OCI-M1 (cell line): ENCODE results near the gene FBXO3.
"Not testable (repeated sequence)": the region's sequence is repeated elsewhere in the genome, so short reads cannot be mapped to it uniquely, and the experiment has no call there.

Experiments
- DNase-seq: peaks from one replicate; lab custom pipeline; 2025; lab: John Stamatoyannopoulos, UW

Gene FBXO3

DNA sequence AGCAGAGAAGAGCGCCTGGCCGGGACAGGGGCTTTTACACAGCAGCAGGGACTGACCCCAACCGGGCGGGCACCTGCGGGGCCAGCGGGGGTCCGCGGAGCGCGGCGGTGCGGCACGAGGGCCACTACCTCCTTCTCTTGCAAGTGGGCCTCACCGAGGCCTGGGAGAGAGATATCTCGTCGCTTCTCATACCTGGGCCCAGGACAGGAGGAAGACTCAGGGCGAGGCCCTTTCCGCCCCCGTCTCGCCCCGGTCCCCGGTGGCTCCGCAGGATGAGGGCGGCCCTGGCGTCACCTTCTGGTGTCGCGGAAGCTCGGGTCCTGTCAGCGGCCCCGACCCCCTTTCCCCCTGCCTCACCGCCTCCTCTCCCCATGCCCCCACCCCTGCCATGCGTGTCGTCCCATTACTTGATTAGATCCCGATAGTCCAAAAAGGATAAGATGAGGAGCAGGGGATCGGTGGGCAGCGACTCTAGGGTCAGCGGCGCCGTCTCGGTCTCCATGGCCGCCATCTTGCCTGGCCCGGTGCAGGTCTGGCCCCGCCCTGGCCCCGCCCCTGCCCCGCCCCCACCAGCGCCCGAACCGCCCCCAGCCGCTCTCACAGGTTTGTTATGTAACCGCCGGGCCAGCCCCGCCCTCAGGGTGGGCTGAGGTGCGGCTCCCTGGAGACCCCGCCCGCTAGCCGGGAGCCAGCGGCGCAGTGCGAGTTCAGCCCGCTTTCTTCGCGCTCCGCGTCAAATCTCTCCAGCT, at the start of gene FBXO3:
Gene FBXO3 (minus strand): TSS at position 534 of the 749 bp plus-strand sequence. CDS start 23 bp downstream, at position 511.
- DNase-seq, result peak; percentile 90

- not testable (repeated sequence) for DNase-seq
Measured at GRCh38 chr11:33822981-33823380, 48.7 kb upstream of the FBXO3 start.

DNA sequence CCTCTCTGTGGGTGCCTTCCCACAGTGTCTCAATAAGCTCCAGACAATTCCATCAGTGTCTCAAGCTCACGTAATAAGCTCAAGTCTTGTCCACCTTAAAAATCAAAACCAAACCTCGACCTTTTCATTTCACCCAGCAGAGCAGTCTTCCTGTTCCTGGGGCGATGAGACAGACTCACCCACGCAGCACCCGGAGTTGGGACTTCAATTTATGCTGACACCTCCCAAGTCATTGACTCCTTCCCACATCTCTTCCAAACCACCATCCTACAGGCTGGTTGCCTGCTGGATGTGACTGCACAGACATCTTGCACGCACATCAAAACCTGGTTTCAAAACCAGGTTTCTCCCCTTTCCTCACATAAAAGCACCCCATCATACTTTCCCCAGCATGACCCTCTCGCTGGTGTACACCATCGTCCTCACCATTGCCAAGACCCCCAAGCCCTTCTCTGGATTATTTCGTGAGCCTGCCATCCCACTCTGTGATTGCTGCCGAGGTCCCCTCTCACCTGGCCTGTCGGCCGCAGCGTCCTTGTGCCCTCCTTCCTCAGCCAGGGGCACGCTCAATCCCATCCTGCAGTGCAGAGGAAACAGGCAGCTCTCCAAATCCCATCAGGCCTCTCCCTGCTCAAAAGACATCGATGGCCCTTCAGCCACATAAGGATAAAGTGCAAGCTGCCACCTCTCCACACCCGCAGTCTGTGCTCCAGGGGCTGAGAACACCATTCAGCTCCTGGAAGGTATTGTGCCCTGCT, 45.1 kb upstream of the FBXO3 start:
- DNase-seq, result no peak

- DNase-seq, result peak; percentile 87
Measured at GRCh38 chr11:33808228-33808828, 34.0 kb upstream of the FBXO3 start.

DNA sequence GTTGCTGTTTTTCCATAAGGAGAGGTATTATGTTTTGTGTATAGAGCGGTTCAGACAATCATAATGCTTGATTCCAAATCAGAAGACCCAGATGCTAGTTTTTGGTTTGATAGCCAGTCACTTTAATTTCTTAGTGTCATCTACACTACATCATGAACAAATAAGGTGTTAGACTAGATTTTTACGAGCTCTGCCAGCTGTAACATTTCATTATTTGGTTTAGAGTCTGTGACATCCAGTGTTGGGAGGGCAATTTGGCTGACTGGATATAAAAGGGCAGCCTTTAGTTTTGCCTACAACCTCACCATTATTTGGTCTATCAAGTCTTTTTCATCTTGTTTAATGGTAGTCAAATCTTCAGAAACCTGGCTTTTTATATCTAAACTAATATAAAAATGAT, 30.2 kb upstream of the FBXO3 start:
- DNase-seq, result no peak

DNA sequence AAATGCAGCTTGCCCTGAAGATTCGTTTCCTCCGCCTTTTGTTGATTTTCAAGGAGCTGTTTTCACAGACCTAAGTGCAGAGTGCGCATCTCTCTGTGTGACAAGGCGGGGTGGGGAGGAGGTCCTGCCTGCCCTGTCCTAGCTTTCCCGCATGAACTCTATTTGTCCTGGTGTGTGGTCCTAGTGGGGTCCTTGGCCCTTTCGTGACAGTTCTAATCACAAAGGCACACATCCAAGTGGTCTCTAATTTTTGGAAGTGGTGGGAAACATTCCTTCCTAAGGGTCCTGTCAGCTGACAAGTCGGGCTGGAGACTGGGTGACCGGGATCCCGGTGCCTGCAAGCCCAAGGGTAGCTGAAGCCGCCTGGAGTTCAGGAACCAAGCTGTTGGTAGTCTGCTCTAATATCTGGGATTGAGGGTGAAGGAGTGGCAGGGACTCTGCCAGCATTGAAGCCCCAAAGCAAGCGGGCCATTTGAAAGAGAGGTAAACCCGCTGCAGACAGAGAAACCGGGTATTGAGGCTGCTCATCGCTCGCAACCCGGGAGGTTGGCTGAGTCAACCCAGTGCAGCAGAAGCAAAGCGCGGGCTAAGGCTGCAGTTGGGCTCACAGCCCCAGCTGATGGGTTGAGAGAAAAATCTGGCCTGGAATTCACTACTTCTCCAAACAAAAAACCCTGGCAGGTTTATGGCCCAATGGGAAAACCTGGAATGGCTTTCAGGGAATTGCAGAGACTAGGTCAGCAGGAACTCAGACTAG, 28.1 kb upstream of the FBXO3 start:
- DNase-seq, result peak; percentile 79

- no peak for DNase-seq
Measured at GRCh38 chr11:33801821-33802193, 27.5 kb upstream of the FBXO3 start.

GRCh38 chr11:33797879-33798278, 23.6 kb upstream of the FBXO3 start:
- no peak for DNase-seq

GRCh38 chr11:33790040-33790439, 15.7 kb upstream of the FBXO3 start:
- no peak for DNase-seq

DNA sequence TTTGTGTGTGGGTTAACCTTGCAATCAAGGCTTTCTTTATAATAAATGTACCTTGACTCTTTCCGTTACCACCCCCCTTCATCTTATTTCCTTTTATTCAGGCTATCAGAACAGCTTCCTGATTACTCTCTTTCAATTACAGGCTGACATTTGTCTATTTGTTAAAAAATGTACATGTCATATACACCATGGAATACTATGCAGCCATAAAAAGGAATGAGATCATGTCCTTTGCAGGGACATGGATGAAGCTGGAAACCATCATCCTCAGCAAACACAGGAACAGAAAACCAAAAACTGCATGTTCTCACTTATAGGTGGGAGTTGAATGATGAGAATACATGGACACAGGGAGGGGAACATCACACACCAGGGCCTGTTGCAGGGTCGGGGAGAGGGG, 13.8 kb upstream of the FBXO3 start:
- not testable (repeated sequence) for DNase-seq

DNA sequence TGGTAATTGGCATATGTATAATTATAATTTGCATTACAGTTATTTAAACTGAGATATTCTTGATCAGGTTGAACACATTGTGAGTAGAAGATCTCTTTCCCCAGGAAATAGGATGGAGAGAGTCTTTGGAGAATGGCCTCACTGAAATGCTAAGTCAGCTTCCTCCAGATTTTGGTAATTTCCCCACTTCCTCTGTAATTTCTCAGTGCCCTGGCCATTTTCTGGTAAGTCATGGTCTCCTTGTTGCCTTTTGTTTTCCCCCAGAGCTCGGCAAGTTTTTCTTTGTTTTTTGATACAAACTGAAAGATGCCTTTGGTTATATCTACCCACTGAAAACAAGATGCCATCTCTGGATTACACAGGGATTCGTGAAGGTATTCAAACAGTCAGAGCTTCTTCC, 12.8 kb upstream of the FBXO3 start:
- no peak for DNase-seq

DNA sequence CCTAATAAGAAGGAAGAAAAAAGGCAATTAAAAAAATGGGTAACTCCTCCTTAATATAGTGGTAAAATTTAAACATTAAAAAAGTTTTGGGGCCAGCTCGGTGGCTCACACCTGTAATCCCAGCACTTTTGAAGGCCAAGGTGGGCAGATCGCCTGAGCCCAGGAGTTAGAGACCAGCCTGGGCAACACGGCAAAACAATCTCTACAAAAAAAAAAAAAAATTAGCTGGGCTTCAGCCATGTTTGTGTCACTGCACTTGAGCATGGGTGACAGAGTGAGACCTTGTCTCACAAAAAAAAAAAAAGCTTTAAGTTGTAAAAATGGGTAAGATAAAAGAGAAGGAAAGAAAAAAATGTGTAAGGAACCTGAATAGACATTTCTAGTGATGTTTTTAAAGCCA, 11.3 kb upstream of the FBXO3 start:
- no peak for DNase-seq

DNA sequence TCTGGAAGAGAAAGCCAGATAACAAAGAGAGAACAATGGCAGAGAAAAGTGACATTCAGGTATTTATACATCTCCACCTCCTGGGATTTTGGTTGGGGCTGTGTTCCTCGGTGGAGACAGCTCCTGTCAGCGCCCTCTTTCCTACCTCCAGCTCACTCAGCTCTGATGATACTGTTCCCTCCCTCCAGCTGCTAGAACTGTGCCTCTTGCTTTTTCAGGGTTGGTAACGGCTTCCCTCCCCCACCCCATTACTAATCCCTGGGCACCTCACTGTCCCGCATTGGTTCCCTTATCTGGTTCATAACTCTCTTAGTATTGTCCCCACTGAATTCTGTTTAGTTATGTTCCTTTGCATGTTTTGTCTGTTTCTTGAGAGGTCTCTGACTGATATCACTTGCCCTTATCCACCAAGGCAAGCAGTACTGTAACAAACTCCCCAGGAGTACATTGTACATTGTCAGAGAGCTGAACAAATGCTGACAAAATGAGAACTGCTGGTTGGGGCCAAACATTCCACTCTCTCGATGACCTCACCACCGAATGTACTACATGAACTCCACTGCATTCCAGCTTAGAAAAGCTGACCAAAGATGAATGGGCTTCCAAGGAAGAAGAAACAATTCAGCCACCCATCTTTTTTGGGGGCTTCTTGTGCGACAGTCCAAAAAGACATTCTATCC, 5.7 kb upstream of the FBXO3 start:
- peak; percentile 10 for DNase-seq

GRCh38 chr11:33778675-33779074, 4.4 kb upstream of the FBXO3 start:
- peak; percentile 55 for DNase-seq

GRCh38 chr11:33777906-33778305, 3.6 kb upstream of the FBXO3 start:
- no peak for DNase-seq

GRCh38 chr11:33775832-33776470, 1.6 kb upstream of the FBXO3 start:
- DNase-seq, result no peak

DNA sequence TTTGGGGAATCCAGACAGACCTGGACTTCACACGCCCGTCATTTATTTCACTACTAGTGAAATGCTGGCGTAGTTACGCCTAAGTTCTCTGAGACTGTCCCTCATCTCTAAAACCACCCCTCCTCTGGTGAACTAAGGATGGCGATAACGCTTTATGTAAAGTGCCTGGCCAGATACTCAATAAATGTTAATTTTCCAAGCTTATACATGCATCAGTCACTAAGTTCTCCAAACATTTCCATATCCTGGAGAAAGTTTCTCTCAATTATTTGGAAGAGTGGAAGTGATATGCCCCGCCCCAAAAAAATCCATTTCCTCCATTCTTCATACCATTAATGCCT, 1.1 kb upstream of the FBXO3 start:
- no peak for DNase-seq

DNA sequence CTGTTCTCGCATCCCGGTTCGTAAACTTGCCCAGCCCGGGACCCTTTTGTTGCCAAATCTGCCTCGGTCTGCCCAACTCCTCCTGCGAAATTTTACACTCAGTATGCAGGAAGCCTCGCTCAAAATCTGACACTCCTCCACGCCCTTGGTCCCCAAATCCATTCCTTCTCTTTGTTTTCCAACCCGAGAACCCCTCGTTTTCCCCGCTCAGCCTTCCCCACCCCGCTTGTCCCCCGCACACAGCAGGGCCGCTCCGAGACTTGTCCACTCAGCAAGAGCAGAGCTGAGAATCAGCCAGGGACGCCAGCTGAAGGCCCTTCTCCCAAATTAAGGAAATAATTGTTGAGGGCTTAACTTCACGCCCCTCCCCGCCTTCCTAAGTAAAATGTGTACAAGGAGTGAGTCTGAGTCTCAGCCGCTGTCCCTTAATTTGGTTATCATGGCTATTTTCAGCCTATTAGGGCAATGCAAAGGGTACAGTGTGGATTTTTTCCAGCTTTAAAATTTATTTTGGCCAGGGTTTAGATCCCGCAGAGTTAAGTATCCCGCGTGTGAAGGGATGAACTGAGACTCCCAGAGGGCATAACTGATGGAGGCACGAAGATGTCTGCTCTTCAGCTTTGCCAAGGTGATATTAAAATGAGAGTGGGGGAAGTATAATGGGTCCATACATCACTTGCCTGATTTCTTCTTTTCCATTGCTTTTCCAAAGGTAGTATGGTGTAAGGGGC, 581 bp upstream of the FBXO3 start:
- DNase-seq, result no peak

DNA sequence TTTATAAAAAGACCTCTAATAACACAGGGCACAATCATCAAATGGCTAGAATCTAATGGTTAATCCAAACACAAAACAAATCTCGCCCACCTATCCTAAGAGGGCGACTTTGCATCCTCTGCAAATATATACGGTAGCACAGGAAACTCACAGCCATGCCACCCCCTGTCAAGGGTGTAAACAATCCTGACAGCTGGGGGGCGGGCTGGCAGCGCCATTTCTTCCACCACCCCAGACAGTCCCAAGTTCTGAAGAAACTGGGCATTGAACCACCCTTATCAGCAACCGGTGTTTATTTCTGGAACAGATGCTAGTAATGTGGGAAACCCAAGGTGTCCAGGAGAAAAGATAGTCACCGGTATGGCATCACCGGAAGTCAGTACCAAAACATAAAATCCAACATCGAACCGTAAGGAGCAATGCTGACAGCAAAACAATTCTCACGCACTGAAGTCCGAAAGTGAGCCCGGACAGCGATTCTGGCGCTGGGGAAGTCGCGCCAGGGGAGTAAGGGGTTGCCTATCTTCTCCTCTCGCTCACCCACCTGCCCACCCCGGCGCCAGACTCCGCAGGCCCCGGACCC, 825 bp downstream of the FBXO3 start:
- DNase-seq, result peak; percentile 47

GRCh38 chr11:33772870-33773269, 1.4 kb downstream of the FBXO3 start:
- DNase-seq, result no peak
